Measurements from ENCODE around the gene SF3A2.
A peak's percentile ranks its signal among the peaks of the same experiment; 100 is the strongest.

The SF3A2 gene

DNA sequence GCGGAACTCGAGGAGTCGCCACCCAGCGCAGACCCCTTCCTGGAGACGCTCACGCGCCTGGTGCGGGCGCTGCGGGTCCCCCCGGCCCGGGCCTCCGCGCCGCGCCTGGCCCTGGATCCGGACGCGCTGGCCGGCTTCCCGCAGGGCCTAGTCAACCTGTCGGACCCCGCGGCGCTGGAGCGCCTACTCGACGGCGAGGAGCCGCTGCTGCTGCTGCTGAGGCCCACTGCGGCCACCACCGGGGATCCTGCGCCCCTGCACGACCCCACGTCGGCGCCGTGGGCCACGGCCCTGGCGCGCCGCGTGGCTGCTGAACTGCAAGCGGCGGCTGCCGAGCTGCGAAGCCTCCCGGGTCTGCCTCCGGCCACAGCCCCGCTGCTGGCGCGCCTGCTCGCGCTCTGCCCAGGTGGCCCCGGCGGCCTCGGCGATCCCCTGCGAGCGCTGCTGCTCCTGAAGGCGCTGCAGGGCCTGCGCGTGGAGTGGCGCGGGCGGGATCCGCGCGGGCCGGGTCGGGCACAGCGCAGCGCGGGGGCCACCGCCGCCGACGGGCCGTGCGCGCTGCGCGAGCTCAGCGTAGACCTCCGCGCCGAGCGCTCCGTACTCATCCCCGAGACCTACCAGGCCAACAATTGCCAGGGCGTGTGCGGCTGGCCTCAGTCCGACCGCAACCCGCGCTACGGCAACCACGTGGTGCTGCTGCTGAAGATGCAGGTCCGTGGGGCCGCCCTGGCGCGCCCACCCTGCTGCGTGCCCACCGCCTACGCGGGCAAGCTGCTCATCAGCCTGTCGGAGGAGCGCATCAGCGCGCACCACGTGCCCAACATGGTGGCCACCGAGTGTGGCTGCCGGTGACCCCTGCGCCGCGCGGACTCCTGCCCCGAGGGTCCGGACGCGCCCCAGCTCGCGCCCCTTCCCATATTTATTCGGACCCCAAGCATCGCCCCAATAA, 14.8 kb downstream of the SF3A2 start:
- DNase-seq (ENCODE audit: insufficient read length, low spot score) = no peak
- FAIRE-seq = no peak

DNA sequence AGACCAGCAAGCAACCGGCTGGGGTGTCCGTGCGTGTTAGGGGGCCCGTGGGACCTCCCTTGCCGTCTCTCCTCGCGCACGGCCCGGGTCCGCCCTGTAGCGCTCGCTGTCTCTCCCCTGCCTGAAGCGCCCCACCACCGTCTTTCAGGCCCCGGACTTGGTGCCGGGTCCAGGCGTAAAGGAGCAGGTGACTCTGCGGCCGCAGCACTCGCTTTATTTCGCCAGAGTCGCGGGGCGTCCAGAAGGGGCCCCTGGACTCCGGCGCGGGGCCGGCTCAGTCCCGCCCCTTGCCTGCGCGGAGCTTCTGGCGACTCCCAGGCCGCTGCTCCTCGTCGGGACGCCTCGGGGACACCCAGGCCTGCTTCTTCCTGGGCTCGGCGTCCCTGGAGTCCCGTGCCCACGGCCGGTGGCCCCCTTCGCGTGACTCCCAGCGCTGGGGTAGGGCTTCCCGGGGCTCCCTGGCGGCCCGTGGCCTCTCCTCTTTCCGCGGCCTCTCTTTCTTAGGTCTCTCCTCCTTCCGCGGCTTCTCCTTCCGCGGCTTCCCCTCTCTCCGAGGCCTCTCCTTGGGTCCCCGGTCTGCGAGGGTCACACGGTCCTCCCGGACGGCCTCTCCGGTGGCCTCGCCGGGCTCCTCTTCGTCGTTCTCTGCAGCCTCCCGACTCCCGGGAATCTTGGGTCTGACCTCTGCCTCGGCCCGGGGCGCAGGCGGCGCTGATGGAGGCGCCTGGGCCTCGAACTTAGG, 15.6 kb downstream of the SF3A2 start:
- FAIRE-seq (no peak), DNase-seq (ENCODE audit: insufficient read length, low spot score) (no peak)

DNA sequence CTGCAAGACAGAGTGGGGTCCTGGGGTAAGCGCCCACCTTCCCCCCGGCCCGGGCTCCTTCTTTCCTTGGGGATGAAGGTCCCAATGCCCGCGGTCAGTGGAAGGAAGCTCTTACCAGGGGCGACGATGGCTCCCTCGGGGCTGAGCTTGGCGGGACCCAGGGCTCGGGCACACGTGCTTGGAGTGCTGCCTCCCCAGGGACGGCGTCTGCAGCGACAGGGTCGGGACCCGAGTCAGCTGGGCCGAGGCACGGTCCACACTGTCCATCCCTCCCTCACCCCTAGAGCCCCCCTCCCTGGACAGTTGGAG, 16.1 kb downstream of the SF3A2 start:
- DNase-seq (ENCODE audit: insufficient read length, low spot score) (no peak), FAIRE-seq (no peak)

DNA sequence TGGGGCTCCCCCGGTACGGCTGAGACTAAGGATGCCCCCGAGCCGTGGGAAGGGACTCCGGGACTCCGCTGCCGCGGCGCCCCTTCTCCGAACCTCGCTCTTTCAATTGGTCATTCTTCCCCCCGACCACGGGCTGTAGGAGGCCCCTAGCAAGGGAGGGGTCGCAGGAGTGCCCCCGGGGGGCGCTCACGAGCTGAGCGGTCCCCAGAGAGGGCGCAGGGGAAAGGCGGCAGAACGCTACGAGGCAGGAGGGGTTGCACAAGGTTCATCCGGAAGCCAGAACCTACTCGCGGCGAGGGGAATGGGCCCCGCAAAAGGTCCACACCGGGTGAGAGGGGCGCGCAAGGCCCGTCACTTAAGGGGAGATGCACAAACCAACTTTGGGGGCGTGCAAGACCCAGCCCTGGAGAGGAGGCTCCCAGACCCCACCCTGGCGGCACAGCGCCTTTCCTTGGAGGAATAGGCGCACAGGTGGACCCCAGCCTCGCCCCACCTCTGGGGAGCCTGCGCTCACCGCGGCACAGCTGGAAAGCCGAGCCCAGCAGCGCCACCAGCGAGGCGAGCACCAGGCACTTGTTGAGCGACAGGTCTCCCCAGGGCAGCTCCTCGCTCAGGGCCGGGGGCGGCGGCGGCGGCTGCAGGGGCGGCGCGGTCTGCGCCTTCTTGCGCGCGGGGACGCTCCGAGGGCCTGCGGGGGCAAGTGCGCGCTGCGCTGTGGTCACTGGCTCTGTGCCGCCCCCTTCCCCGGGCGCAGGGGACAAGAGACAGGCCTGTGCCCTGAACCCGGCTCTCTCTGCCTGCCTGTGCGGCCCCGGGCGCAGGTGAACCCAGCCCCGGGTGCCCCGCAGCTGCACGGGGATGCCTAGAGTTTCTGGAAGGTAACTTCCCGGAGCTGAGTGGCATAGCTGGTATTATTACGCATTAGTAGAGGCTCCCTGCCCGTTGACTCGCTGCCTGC, 16.8 kb downstream of the SF3A2 start:
- no peak for FAIRE-seq
- DNase-seq (ENCODE audit: insufficient read length, low spot score) = no peak

DNA sequence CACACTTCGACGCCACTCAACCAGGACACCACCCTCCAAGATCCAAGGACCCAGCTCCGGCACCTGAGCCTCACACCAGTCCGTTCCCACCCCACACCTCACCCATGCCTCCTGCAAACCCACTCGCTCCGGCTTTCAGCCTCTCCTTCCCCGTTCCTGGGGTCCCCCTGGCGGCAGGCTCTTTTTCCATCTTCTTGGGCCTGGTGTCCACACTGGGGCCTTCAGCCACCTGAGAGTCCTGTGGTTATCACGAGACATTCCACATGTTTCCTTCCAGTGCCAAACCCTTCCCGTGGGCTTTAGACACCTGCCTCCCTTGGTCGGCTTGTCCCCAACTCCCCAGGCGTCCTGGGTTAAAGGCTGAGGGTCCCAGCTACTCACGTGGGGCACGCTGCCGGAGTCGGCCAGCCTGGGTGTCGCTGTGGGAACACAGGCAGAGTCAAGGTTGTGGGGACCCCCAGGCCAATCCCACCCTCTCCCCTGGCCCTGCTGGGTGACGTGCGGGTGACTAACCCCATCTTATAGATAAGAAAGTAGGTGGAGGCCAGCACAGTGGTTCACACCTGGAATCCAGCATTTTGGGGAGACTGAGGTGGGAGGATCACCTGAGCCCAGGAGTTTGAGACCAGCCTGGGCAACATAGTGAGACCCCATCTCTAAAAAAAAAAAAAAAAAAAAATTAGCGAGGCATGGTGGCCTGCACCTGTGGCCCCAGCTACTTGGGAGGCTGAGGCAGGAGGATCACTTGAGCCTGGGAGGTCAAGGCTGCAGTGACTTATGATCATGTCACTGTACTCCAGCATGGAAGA, 17.6 kb downstream of the SF3A2 start:
- DNase-seq (ENCODE audit: insufficient read length, low spot score) = no peak
- no peak for FAIRE-seq

DNA sequence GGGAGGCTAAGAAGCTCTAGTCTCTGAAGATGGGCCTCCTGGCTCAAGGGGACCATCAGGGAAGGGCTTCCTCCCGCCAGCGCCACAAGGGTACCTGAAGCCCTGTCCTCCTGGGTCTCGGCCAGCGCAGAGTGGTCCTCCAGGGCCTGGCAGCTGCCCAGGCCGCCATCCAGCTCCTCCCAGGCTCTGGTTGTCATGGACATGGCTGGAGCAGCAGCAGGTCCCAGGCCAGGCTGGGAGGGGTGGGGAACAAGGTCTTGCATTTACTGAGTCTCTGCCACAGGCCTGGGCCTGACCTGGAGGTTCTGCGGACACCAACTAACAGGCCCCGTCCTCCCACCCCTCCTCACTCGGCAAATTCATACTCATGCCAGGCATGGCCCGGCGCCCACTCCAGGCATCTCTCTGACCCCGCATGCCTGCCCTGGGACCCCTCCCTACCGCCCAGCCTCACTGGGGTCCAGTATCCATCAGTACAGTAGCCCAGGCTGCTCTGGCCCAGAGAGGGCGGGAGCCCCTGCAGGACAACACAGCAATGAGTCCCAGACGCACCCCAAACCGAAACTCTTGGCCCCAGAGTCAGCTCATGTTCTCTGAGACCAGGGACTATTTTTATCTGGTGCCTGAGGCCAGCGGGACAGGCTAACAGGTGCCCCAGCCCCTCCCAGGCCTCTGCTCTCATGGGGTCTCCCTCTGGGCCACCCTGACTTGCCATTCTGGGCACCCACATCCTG, 18.7 kb downstream of the SF3A2 start:
- no peak for FAIRE-seq
- DNase-seq (ENCODE audit: insufficient read length, low spot score) = no peak

DNA sequence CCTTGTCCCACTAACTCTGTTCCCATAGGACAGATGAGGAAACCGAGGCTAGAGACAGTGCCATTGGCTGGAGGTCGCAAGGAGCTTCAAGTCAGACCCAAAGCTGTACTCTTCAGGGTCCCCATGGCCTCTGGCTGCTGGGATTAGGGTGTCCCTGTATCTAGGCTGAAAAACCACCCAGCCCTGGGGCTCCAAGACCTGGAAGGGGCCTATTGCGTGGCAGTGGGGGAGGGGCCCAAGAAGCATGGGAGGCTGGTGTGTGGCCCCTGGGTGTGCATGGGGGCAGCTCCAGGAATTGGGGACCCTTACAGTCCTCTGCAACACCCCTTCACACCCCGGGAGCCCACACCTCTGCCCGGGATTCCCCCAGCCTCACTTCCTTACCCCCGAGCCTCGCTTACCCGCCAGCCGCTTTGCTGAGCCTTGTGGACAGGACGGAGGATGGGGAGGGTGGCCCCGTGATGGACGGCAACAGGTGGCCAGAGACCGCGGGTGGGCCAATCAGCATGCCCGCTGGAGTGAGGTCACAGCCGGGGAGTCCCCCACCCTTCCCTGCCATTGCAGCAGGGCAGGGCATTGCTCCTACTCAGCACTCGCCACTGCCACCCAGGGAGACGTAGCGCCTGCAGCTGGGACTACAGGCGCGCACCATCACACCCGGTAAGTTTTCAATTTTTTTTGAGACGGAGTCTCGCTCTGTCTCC, 19.5 kb downstream of the SF3A2 start, which contains the start of gene JSRP1:
Gene JSRP1 (minus strand): TSS at position 436 of the 704 bp plus-strand sequence. CDS start 1,103 bp downstream, outside the sequence.
- no peak for DNase-seq (ENCODE audit: insufficient read length, low spot score)
- no peak for FAIRE-seq

DNA sequence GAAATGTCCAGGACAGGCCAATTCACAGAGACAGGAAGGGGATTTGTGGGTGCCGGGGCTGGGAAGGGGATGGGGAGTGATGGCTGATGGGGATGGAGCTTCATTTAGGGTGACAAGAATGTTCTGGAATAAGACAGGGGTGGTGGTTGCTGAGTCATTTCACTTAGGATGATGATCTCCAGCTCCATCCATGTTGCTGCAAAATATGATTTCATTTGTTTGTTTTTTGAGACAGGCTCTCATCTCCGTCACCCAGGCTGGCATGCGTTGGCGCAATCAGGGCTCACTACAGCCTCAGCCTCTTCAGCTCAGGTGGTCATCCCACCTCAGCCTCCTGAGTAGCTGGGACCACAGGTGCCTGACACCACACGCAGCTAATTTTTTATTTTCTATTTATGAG, 22.7 kb downstream of the SF3A2 start:
- DNase-seq (ENCODE audit: insufficient read length, low spot score) (no peak), FAIRE-seq (no peak)

DNA sequence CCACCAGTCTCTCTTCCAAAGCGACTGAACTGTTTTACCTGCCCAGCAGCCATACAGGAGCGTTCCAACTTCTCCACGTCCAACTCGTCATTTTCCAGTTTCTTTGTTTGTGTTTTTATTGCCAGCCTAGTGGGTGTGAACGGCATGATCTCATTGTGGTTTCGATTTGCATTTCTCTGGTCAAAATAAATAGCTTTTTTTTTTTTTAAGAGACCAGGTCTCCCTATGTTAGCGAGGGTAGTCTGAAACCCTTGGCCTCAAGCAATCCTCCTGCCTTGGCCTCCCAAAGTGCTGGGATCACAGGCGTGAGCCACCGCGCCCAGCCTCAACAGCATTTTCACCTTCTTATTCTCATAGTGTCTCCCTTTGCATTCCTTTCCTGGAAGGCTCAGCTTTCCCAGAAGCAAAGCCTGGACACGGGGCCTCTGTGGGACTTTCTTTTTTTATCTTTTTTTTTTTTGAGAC, 23.7 kb downstream of the SF3A2 start:
- DNase-seq (ENCODE audit: insufficient read length, low spot score) (no peak), FAIRE-seq (peak; percentile 80)

DNA sequence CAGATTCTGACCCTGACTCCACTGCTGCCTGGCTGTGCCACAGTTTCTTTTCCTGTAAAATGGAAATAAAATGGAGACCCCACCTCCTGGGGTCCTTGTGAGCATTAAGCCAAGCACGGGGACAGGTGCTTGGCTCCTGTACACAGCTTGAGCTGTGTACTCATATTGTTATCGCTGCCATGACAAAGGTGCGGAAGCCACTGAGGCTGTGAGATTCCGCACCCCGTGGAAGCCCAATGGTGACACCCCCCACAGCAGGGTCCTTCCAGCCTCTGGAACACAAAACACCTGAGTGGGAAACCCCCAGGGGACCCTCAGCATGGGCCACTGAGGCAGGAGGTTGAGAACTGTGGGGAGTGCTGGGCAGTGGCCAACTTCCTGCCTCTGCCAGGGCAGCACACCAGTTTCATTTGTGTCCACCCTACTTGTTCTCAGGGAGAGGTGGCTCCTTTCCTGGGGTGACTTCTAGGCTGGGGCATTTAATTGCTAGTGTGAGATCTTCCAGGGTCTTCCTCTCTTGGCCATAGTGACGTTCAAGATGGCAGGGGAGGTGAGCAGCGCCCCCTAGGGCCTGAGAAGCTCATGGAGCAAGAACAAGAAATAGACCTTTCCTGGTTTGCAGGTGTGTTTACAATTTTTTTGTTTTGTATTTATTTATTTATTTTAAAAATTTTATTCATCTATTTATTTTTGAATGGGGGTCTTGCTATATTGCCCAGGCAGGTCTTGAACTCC, 25.0 kb downstream of the SF3A2 start:
- FAIRE-seq (no peak), DNase-seq (ENCODE audit: insufficient read length, low spot score) (no peak)

DNA sequence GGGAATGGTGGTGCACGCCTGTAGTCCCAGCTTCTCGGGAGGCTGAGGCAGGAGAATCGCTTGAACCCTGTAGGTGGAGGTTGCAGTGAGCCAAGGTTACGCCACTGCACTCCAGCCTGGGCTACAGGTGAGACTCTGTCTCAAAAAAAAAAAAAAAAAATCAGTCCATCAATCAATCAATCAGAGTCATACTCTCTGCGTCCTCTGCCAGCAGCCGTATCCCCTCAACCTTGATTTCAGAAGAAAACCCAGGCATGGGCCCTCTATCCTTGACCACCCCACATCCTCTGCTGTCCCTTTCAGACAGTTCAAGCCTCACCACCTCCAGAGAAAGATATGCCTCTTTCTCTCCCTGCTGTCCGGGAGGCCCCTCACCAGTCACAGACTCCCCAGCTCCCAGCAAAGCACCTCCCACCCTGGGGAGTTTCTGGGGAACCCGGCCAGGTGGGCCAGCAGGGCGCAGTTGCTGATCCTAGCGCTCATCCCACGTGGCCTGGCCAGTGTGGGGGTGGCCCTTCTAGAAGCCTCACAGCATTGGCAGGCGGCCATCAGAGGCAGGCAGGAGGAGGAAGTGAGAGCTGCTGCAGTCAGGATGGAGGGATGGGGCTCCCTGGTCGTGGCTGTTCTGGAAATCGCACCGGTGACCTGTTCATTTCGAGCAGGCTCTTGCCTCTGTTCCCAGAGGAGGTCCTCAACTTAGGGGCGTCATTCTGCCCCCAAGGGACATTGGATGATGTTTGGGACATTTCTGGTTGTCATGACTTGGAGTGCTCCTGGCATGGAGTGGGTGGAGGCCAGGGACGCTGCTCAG, 29.8 kb downstream of the SF3A2 start:
- DNase-seq (ENCODE audit: insufficient read length, low spot score) = no peak
- peak; percentile 97 for FAIRE-seq

DNA sequence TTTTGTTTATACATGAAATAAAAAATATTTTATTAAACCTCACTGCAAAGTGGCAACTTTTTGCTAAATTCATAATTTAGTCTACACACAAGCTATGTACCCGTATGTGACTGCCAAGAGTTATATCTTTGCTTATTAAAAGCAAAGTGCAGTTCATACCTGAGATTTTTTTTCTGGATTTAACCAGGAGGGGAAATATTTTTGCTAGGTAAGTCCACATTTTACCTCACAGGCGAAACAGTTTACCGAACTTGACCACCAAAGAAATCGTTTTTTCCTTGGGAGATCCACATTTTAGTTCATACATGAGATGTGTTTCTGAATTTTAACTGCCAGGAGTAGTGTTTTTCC, 31.8 kb downstream of the SF3A2 start:
- FAIRE-seq = peak; percentile 64
- DNase-seq (ENCODE audit: insufficient read length, low spot score) = no peak

DNA sequence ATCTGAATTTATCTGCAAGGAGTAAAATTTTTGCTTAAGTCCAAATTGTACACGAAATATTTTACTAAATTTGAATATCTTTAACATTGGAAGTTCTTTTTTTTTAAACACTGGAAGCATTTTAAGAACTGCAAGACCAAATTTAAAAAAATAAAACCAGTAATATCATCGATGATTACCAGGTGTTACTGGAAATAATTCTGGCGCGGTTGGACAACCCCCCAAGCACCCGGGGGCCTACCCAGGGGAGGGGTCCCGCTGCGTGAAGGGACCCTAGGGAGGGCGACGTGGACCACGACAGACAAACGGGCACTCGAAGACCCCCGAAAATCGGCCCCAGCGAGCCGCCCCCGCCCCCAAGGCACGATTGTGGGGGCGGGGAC, 32.2 kb downstream of the SF3A2 start:
- FAIRE-seq (no peak), DNase-seq (ENCODE audit: insufficient read length, low spot score) (no peak)

DNA sequence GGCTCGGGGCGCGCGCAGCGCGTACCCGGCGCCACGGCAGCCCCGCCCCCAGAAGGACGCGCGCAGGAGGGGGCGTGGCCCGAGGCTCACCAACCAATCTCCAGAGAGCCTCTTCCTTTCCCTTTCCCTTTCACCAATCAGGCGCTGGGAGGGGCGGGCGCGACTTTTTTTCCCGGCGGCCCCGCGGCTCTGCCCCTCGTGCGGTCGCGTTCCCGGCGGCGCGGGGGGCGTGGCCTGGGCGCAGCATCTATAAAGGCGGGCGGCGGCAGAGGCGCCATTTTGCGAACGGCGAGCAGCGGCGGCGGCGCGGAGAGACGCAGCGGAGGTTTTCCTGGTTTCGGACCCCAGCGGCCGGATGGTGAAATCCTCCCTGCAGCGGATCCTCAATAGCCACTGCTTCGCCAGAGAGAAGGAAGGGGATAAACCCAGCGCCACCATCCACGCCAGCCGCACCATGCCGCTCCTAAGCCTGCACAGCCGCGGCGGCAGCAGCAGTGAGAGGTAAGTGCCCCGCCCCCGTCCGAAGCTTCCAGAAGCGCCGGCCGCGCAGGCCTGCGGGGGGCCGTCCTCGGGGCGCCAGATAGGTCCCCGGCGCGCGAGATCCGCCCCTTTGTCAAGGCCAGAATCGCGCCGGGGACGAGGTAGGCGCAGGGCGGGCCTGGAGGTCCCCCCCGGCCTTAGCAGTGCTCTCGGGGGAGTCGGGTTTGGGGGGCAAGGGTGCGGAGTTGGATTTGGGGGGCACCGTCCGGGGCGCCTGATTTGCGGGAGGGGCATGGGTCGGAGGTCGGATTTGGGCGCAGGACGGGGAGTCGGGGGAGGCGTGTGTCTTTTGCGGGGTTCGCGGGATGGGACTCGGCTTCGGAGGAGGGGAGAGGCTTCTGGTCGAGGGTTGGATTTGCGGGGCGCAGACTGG, 32.9 kb downstream of the SF3A2 start:
- FAIRE-seq = peak; percentile 96
- DNase-seq (ENCODE audit: insufficient read length, low spot score) = peak; percentile 94

DNA sequence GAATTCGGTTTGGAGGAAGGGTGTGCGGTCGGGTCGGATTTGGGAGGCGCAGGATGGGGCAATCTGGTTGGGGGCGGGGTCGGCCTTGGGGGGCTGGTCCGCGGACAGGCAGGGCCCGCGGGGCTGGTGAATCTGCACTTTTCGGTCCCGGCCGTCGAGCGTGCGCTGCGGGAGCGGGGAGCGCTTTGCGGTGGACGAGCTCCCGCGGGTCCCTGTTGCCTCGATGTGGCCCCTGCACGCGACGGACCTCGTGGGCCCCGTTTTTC, 33.5 kb downstream of the SF3A2 start:
- DNase-seq (ENCODE audit: insufficient read length, low spot score) (no peak), FAIRE-seq (no peak)

DNA sequence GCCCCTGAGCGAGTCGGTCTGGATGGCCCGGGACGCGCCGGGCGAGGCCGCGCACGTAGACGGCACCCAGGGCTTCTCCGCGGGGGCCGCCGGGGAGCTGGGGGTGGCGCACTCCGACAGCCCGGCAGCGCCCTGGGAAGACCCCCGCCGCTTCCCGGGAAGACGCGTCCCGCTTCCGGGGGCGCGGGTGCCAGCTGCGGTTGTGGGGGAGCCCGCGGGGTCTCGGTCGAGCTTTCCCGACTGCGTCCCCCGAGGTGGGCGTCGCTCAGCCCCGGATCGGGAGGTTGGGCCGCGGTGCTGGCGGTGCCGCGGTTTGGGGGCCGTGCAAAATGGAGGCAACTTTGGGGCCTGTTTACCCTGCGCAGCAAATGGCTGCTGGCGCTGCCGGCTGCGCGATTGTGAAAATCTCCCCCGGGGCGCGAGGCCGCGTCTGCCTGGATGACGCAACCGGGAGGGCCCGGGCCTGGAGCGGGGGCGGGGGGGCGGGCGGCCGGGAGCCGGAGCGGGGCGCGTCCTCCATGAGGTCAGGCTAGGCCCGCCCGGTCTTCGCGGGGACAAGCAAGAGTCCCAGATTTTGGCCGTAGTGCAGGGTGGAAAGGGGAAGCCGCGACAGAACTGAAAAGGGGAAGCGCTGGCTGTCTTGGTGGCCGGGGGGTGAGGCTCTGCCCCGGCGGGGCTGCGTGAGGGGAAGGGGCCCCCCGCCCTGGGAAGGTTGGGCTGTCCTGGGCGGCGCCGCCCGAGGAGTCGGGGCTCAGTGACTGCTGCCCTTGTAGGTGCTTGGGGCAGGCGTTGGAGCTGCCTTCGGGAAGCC, 34.0 kb downstream of the SF3A2 start:
- DNase-seq (ENCODE audit: insufficient read length, low spot score) (no peak), FAIRE-seq (peak; percentile 77)

All from GM19239 (cell line).